ENCODE measurements around the gene ORC3. TPM values are rescaled to one million over a fixed set of nuclear protein-coding genes. Genes with fewer than 3 reads are reported as not detected.

The ORC3 gene
- total and polyA plus RNA-seq, 2 of the 4 experiments (the other 2 are of a cell fraction): 22.3 to 30.6 TPM

- Histone ChIP-seq H3K4me2 (ENCODE audit: low read depth, low read length) (no peak overlapping the region), H2BK20ac (ENCODE audit: low read depth, low read length) (no peak overlapping the region), H3K27ac (ENCODE audit: insufficient read depth, low read length) (no peak overlapping the region), H2AK9ac (replicated peaks; ENCODE audit: low read depth, low read length, poor library complexity) (no peak overlapping the region), H4K5ac (ENCODE audit: low read depth, low read length) (no peak overlapping the region), H2AK5ac (ENCODE audit: low read depth, low read length) (no peak overlapping the region), H3K9me1 (ENCODE audit: insufficient read depth, low read length) (peaks cover 6% of the 10 kb centered on the region; the same call in 1 of the 2 replicates), H3K27me3 (ENCODE audit: control insufficient read depth, insufficient read depth, low read length) (no peaks in the 10 kb centered on the region), H3K9ac (ENCODE audit: low read depth, low read length) (no peak overlapping the region), H4K20me1 (ENCODE audit: insufficient read depth, low read length) (no peaks in the 10 kb centered on the region; the same call in 1 of the 2 replicates), H3K4me3 (ENCODE audit: insufficient read depth, low read depth, low read length) (no peak overlapping the region), H3K4ac (ENCODE audit: low read depth, low read length) (no peak overlapping the region), H2BK120ac (ENCODE audit: low read depth, low read length) (no peak overlapping the region), H3K23ac (ENCODE audit: low read depth, low read length) (no peak overlapping the region), H3K18ac (ENCODE audit: low read depth, low read length) (no peak overlapping the region), H4K8ac (ENCODE audit: low read depth in 2 of 2, low read length in 2 of 2) (no peak overlapping the region), H4K91ac (ENCODE audit: insufficient read depth, low read depth, low read length) (no peak overlapping the region), H2BK5ac (ENCODE audit: low read depth, low read length, poor library complexity, severe bottlenecking) (no peak overlapping the region), H3K56ac (ENCODE audit: extremely low read depth, insufficient read depth, low read length) (no peak overlapping the region), H3K79me1 (ENCODE audit: low read depth in 1 of 2, low read length in 2 of 2) (peaks cover 18 to 19% of the 10 kb centered on the region in 2 experiments), H2AFZ (replicated peaks; ENCODE audit: low read length, poor library complexity) (no peak overlapping the region), H3K14ac (replicated peaks; ENCODE audit: low read depth, low read length) (no peak overlapping the region), H2BK15ac (ENCODE audit: low read depth, low read length) (no peak overlapping the region), H3K9me3 (ENCODE audit: control insufficient read depth, insufficient read depth, low read length) (peaks cover 2% of the 10 kb centered on the region), H3K36me3 (ENCODE audit: control insufficient read depth, insufficient read depth, low read length) (peaks cover 43% of the 10 kb centered on the region), H3K4me1 (ENCODE audit: control insufficient read depth, insufficient read depth, low read length) (no peaks in the 10 kb centered on the region; the same call in none of the 2 replicates)
- BruUV-seq (replicated peaks): no TSS peak
- intact Hi-C loops (cut with micrococcal nuclease) (no loop called here), in situ Hi-C loops (cut with MboI; ENCODE audit: low sequenced_read_pairs) (no loop called here), dilution Hi-C loops (cut with HindIII; ENCODE audit: low sequenced_read_pairs, unreplicated experiment) (no loop called here)
- ChIA-PET CTCF (no interaction called here), POLR2A (ENCODE audit: unreplicated experiment) (no interaction called here)
- ATAC-seq (ENCODE audit: low read depth) (no peak; the same call in 1 of the 2 replicates), DNase-seq (no peak)
- no CpG with 5 or more reads among the region's 2 CpGs for WGBS, 2 experiments (ENCODE audit: extremely low coverage in 2 of 2, insufficient read length in 1 of 2)
- TF ChIP-seq RCOR1 (IDR thresholded peaks at IDR 0.05; ENCODE audit: insufficient replicate concordance, low read length): no peak
- TF ChIP-seq ELK1 (IDR thresholded peaks at IDR 0.05; ENCODE audit: borderline replicate concordance, low read depth, low read length): no peak
- no peak for TF ChIP-seq RFX5 (IDR thresholded peaks at IDR 0.05; ENCODE audit: low read depth, low read length)
- no peak for TF ChIP-seq CTCF (conservative IDR thresholded peaks at IDR 0.05; ENCODE audit: low read depth, low read length)
- TF ChIP-seq CEBPB (IDR thresholded peaks at IDR 0.05; ENCODE audit: low read depth, low read length): no peak
- no peak for TF ChIP-seq MAZ (IDR thresholded peaks at IDR 0.05; ENCODE audit: borderline replicate concordance, low read depth, low read length)
- TF ChIP-seq BHLHE40 (IDR thresholded peaks at IDR 0.05; ENCODE audit: low read depth, low read length): no peak
These were observed 48.2 kb upstream of the ORC3 start for GRCh38 chr6:87541744-87542143.

Data from IMR-90 (cell line).